GM23338 (cell line): ENCODE results near the gene HOXA2. TPM values are rescaled to one million over a fixed set of nuclear protein-coding genes. Genes with fewer than 3 reads are reported as not detected.
A peak's percentile ranks its signal among the peaks of the same experiment; 100 is the strongest.

Source experiments
- ATAC-seq: fragments of 200-7000 bp; cut with Tn5 transposase; 3 replicates; pipeline ENCODE4 v1.9.1; 2020
- DNase-seq: peaks from one replicate; pipeline ENCODE4 v3.0.0-alpha.2; 2015; ENCODE audit warnings: low spot score
- H2AFZ ChIP-seq: fragments of 200-600 bp; sonication (generic); 2 replicates; pipeline ENCODE4 v1.8.0; 2016; ENCODE audit warnings: antibody characterized with exemption, mild to moderate bottlenecking, moderate library complexity
- H3F3A ChIP-seq: fragments of 200-600 bp; sonication (generic); replicated peaks from 2 replicates; pipeline ENCODE4 v1.8.0; 2017; ENCODE audit warnings: antibody characterized with exemption, mixed run types, low read depth
- H3K27ac ChIP-seq: fragments of 200-600 bp; sonication (generic); 2 replicates; pipeline ENCODE4 v1.6.1; 2016; ENCODE audit warnings: low read depth
- H3K27me3 ChIP-seq: fragments of 200-600 bp; sonication (generic); 2 replicates; pipeline ENCODE4 v1.8.0; 2016; ENCODE audit warnings: mild to moderate bottlenecking, mixed run types, moderate library complexity; ENCODE audit not compliant: insufficient read depth
- H3K36me3 ChIP-seq: fragments of 200-600 bp; sonication (generic); 2 replicates; pipeline ENCODE4 v1.8.0; 2016; ENCODE audit warnings: mild to moderate bottlenecking; ENCODE audit not compliant: insufficient read depth
- H3K4me1 ChIP-seq: fragments of 200-600 bp; sonication (generic); 2 replicates; pipeline ENCODE4 v1.8.0; 2016; ENCODE audit warnings: mild to moderate bottlenecking, moderate library complexity; ENCODE audit not compliant: insufficient read depth
- H3K4me2 ChIP-seq: fragments of 200-600 bp; sonication (generic); 2 replicates; pipeline ENCODE4 v1.7.1; 2017; ENCODE audit warnings: mixed run types
- H3K4me3 ChIP-seq: fragments of 200-600 bp; sonication (generic); 2 replicates; pipeline ENCODE4 v1.6.1; 2016; ENCODE audit warnings: mixed run types
- H3K79me2 ChIP-seq: fragments of 200-600 bp; sonication (generic); replicated peaks from 2 replicates; pipeline ENCODE4 v1.8.0; 2017; ENCODE audit warnings: mild to moderate bottlenecking; ENCODE audit not compliant: insufficient read depth
- H3K9me2 ChIP-seq: fragments of 200-600 bp; sonication (generic); 2 replicates; pipeline ENCODE4 v1.8.0; 2017; ENCODE audit not compliant: insufficient read depth
- H4K20me1 ChIP-seq: fragments of 200-600 bp; sonication (generic); replicated peaks from 2 replicates; pipeline ENCODE4 v1.8.0; 2017; ENCODE audit warnings: mild to moderate bottlenecking; ENCODE audit not compliant: insufficient read depth
- H3K27ac Mint-ChIP-seq: 2 replicates; pipeline ENCODE4 v1.8.0; 2020; ENCODE audit warnings: inconsistent platforms, mild to moderate bottlenecking, moderate library complexity, mixed read lengths
- H3K27me3 Mint-ChIP-seq: 3 replicates; pipeline ENCODE4 v1.8.0; 2022; ENCODE audit warnings: low read depth, mild to moderate bottlenecking, moderate library complexity, mixed read lengths, inconsistent platforms; ENCODE audit not compliant: insufficient read depth, poor library complexity
- H3K36me3 Mint-ChIP-seq: 3 replicates; pipeline ENCODE4 v1.8.0; 2021; ENCODE audit warnings: low read depth, mild to moderate bottlenecking, inconsistent platforms, moderate library complexity, mixed read lengths
- H3K4me1 Mint-ChIP-seq: 3 replicates; pipeline ENCODE4 v1.8.0; 2020; ENCODE audit warnings: mild to moderate bottlenecking, inconsistent platforms, mixed read lengths
- H3K4me3 Mint-ChIP-seq: 3 replicates; pipeline ENCODE4 v1.8.0; 2021; ENCODE audit warnings: moderate library complexity, mild to moderate bottlenecking, inconsistent platforms, mixed read lengths
- H3K9me3 Mint-ChIP-seq: 3 replicates; pipeline ENCODE4 v1.8.0; 2020; ENCODE audit warnings: moderate library complexity, mild to moderate bottlenecking, inconsistent platforms, mixed read lengths
- CREB1 ChIP-seq: fragments of 250-450 bp; sonication (Bioruptor Pico); IDR thresholded peaks from 2 replicates; pipeline ENCODE4 v1.5.0; 2020; ENCODE audit warnings: low read depth, mild to moderate bottlenecking, moderate library complexity
- CTCF ChIP-seq, 2 experiments: fragments of 200-600 bp in 1 of 2; sonication (generic) in 1 of 2; conservative IDR thresholded peaks; 2 replicates each; pipeline versions ENCODE4 v1.5.1 to v1.6.1; 2016 to 2017; ENCODE audit warnings: antibody characterized with exemption in 2 of 2, low read depth in 2 of 2, mild to moderate bottlenecking in 2 of 2, moderate library complexity in 1 of 2
- ETS1 ChIP-seq: IDR thresholded peaks from 2 replicates; pipeline ENCODE4 v1.6.1; 2016; ENCODE audit warnings: antibody characterized with exemption
- EZH2 ChIP-seq: fragments of 200-600 bp; sonication (generic); IDR thresholded peaks from one replicate; pipeline ENCODE4 v1.8.0; 2017; ENCODE audit warnings: antibody characterized with exemption, mild to moderate bottlenecking, low read depth; ENCODE audit not compliant: unreplicated experiment
- EZH2phosphoT487 ChIP-seq: fragments of 200-600 bp; sonication (generic); IDR thresholded peaks from one replicate; pipeline ENCODE4 v1.8.1; 2018; ENCODE audit warnings: antibody characterized with exemption; ENCODE audit not compliant: unreplicated experiment
- JUNB ChIP-seq: IDR thresholded peaks from one replicate; pipeline ENCODE4 v1.6.1; 2016; ENCODE audit warnings: antibody characterized with exemption; ENCODE audit not compliant: unreplicated experiment
- NANOG ChIP-seq: IDR thresholded peaks from 2 replicates; pipeline ENCODE4 v1.6.1; 2016; ENCODE audit warnings: antibody characterized with exemption, borderline replicate concordance
- POLR2AphosphoS5 ChIP-seq: IDR thresholded peaks from 2 replicates; pipeline ENCODE4 v1.6.1; 2016; ENCODE audit warnings: antibody characterized with exemption, low read depth
- REST ChIP-seq: IDR thresholded peaks from one replicate; pipeline ENCODE4 v1.6.1; 2018; ENCODE audit warnings: antibody characterized with exemption; ENCODE audit not compliant: unreplicated experiment
- STAT1 ChIP-seq: IDR thresholded peaks from one replicate; pipeline ENCODE4 v1.6.1; 2016; ENCODE audit warnings: antibody characterized with exemption; ENCODE audit not compliant: unreplicated experiment
- ZNF114 ChIP-seq: fragments of 250-450 bp; sonication (Bioruptor Pico); IDR thresholded peaks from 2 replicates; pipeline ENCODE4 v1.5.0; 2020; ENCODE audit warnings: mild to moderate bottlenecking, moderate library complexity
- ZNF331 ChIP-seq: fragments of 250-450 bp; sonication (Bioruptor Pico); IDR thresholded peaks from 2 replicates; pipeline ENCODE4 v1.5.0; 2020; ENCODE audit warnings: low read depth, mild to moderate bottlenecking, moderate library complexity
- ZNF462 ChIP-seq: fragments of 250-450 bp; sonication (Bioruptor Pico); IDR thresholded peaks from 2 replicates; pipeline ENCODE4 v1.5.0; 2020; ENCODE audit warnings: mild to moderate bottlenecking, moderate library complexity
- polyA plus RNA-seq: library from polyadenylated mRNA; unstranded; fragments of >200 nt; fragmentation: Nextera tagmentation; extraction: Ambion mirVana; gene quantifications from 2 replicates; pipeline ENCODE4 v1.2.1, GENCODE V29; 2016
- total RNA-seq: library from RNA; depleted of rRNA; stranded (reverse); fragments of >200 nt; shearing (Covaris generic); gene quantifications from 2 replicates; pipeline ENCODE4 v1.2.3, GENCODE V29; 2014

Gene HOXA2
- total and polyA plus RNA-seq, 2 experiments from 2014 or later = not detected

GRCh38 chr7:27066148-27066547, 36.3 kb downstream of the HOXA2 start:
- no peak overlapping the region for H3K4me3 Mint-ChIP-seq

More at GRCh38 chr7:27066148-27066547, 36.3 kb downstream of the HOXA2 start:
- H3K36me3 Mint-ChIP-seq = no peaks in the 10 kb centered on the region
- H3K4me1 ChIP-seq = no peaks in the 10 kb centered on the region
- ATAC-seq (no peak), DNase-seq (no peak)
- TF ChIP-seq NANOG = no peak
- no peak for TF ChIP-seq ZNF331 (CRISPR knock-in tag)
- no peak for TF ChIP-seq REST
- no peak for TF ChIP-seq CTCF (conservative IDR thresholded peaks at IDR 0.05; ENCODE audit: low read depth in 2 of 2)
- no peak for TF ChIP-seq POLR2AphosphoS5
- TF ChIP-seq ZNF462 (CRISPR knock-in tag) = no peak
- no peak for TF ChIP-seq ETS1
- TF ChIP-seq ZNF114 (CRISPR knock-in tag) = no peak
- TF ChIP-seq CREB1 (CRISPR knock-in tag) = no peak
- TF ChIP-seq EZH2 = no peak
- TF ChIP-seq JUNB = no peak
- TF ChIP-seq EZH2phosphoT487 = no peak
- TF ChIP-seq STAT1 = no peak
- H3K4me3 ChIP-seq = no peak overlapping the region
- no peaks in the 10 kb centered on the region for H4K20me1 ChIP-seq
- no peak overlapping the region for H3K27ac ChIP-seq
- no peaks in the 10 kb centered on the region for H3F3A ChIP-seq
- H3K9me3 Mint-ChIP-seq = no peaks in the 10 kb centered on the region
- H3K27ac Mint-ChIP-seq = no peak overlapping the region
- no peaks in the 10 kb centered on the region for H3K36me3 ChIP-seq
- H2AFZ ChIP-seq = peak overlapping the region; percentile 28; the same call in 1 of the 2 replicates
- peaks cover 1% of the 10 kb centered on the region for H3K27me3 Mint-ChIP-seq
- H3K27me3 ChIP-seq = no peaks in the 10 kb centered on the region
- H3K9me2 ChIP-seq = no peaks in the 10 kb centered on the region
- no peak overlapping the region for H3K4me2 ChIP-seq
- no peaks in the 10 kb centered on the region for H3K79me2 ChIP-seq
- no peaks in the 10 kb centered on the region for H3K4me1 Mint-ChIP-seq
